ENCODE measurements around the gene WDR37.
"Not testable (repeated sequence)": the region's sequence is repeated elsewhere in the genome, so short reads cannot be mapped to it uniquely, and the experiment has no call there.

Gene WDR37

GRCh38 chr10:1056326-1057105, at the start of gene WDR37:
WDR37 (plus strand) TSS chr10:1056385; CDS start chr10:1072156, 15,771 bp downstream.
- peak in 56 of 58 donors; percentile 26 to 90 (median 80) for DNase-seq

GRCh38 chr10:1006573-1006972, 49.6 kb upstream of the WDR37 start:
- DNase-seq: no peak

GRCh38 chr10:1007583-1007982, 48.6 kb upstream of the WDR37 start:
- no peak for DNase-seq

GRCh38 chr10:1009071-1009494, 47.1 kb upstream of the WDR37 start:
- no peak for DNase-seq

DNA sequence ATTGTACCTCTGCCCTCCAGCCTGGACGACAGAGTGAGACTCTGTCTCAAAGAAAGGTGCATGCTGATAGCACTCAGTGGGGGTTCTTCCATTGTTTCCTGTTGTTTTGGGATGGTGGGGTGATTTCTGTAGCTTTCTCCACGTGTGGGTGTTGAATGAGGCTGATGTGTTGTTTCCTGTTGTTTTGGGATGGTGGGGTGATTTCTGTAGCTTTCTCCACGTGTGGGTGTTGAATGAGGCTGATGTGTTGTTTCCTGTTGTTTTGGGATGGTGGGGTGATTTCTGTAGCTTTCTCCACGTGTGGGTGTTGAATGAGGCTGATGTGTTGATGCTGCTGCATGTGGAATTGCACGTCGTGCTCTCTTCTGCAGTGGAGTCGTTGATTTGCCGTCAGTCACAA, 46.2 kb upstream of the WDR37 start:
- not testable (repeated sequence) for DNase-seq

- DNase-seq: no peak
Measured at GRCh38 chr10:1010703-1011102, 45.5 kb upstream of the WDR37 start.

- DNase-seq: no peak
Measured at GRCh38 chr10:1011696-1012095, 44.5 kb upstream of the WDR37 start.

GRCh38 chr10:1015688-1016087, 40.5 kb upstream of the WDR37 start:
- no peak for DNase-seq

DNA sequence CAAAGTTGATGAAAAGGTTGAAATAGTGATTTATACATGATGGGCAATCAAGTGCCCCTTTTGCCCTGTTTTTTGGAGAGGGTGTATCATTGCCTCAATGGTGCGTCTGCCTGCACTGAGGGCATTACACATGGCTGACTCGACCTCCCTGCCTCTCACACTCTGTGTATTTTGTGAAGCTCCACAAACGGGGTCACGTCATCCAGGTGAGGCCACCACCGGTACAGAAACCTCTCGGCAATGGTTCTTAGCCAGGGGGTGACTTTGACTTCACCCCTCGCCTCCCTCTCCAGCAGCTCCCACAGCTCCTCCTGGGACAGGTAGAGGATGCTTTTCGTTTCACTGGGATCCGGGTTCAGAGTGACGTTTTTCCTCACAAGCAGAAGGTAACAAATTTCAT, 36.8 kb upstream of the WDR37 start:
- no peak for DNase-seq

DNA sequence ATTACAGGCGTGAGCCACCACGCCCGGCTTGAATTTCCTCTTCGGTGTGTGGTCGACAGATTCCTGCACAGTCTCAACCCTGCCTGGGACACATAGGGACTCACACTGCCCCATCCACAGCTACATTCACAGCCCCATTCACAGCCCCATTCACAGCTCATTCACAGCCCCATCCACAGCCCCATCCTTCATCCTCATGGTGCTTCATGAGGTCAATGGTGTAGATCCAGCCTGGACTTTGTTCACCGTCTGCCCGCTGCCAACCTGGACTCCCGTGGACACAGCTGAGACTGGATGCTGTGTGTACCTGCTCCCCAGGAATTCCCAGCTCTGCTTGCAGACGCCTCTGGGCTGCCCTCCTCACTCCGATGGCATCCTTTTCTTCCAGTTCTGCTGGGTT, 35.7 kb upstream of the WDR37 start:
- DNase-seq: no peak

GRCh38 chr10:1020958-1021357, 35.2 kb upstream of the WDR37 start:
- DNase-seq: no peak

GRCh38 chr10:1022413-1022812, 33.8 kb upstream of the WDR37 start:
- DNase-seq: peak in 31 of 58 donors; percentile 7 to 60 (median 26)

- DNase-seq: no peak
Measured at GRCh38 chr10:1024103-1024502, 32.1 kb upstream of the WDR37 start.

- DNase-seq: no peak
Measured at GRCh38 chr10:1025683-1026082, 30.5 kb upstream of the WDR37 start, which contains the start of gene IDI2. IDI2 (minus strand) TSS chr10:1025859; CDS start chr10:1024723, 1,136 bp downstream.

DNA sequence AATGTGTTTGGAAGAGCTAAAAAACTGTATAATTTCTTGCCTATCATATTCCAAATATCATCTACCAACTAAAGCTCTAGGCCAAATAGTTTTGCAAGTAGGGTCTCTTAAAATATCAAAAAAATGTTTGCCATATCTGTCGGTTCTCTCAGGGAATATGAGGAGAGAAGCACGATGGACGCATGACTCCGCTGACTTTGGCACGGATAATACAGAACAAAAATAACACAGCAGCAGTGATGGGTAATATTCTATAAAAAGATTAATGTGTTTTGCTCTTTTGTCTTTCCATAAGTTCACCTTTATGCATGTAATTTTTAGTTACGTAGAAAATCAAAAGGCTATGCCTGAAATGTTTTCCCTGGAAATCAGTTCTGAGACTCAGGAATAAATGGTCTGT, 29.6 kb upstream of the WDR37 start:
- no peak for DNase-seq

DNA sequence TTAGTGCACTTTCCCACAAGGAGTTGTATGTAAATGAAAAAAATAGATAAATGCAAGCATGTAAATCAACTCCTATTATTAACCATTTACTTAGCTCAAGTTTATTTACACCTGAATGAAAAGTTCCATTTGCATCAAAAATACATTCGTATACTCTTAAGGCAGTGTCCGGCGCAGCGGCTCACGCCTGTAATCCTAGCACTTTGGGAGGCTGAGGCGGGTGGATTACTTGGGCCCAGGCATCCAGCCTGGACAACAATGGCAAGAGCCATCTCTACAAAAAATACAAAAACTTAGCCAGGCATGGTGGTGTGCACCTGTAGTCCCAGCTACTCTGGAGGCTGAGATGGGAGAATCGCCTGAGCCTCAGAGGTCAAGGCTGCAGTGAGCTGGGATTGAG, 26.3 kb upstream of the WDR37 start:
- no peak for DNase-seq

DNA sequence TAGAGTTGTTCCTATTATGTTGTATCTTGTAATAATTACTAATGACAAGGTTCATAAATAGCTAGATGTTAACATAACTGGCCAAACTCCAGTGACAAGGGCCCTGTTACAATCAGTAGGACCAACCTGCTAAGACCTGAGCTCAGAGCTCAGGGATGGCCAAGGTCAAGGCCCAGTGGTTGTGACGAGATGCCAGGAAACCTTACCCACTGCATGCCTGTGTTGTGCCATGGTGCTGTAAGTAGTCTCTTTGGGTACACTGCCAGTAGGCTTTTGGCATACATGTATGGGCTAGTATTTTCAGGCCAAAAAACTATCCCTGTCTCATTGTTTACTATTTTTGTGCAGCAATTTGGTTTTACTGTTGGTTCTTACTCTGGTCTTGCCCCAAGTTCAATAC, 22.6 kb upstream of the WDR37 start:
- DNase-seq: no peak

DNA sequence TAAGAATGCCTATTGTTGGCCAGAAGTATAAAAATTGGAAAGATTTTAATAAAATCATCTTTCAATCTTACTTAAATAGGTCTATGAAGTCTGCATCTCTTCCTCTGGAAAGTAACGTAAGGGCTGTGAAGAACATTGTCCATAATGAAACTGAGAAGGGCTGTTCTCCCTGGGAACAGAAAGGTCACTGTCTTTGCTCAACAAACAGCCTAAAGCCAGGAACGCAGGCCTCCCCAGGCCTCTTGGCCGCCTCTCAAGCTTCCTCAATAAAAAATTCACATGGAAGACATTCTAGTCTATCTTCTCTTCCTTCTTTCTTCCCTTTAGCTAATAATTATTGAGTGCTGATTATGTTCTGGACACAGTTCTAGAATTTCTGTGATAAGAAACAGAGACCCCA, 21.4 kb upstream of the WDR37 start:
- DNase-seq: peak in 15 of 58 donors; percentile 6 to 74 (median 35)

DNA sequence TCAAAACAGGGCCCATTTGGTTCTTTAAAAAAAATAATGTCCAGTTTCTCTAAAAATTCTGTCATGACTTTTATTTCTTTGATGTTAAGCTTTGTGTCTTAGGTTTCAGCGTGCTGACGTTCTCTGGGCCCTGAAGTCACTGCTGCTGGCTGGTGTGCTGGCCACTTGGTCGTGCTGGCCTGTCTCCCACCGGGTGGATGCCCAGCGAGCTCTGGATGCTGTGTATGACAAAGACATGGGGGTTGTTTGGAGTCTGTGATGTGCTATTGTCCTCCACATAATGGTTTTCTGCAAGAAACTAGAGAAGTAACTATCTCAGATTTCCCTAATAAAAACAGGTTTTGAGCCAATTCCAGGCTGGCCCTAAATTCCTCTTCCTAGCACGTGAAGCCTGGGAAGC, 21.0 kb upstream of the WDR37 start:
- DNase-seq: peak in 33 of 58 donors; percentile 11 to 76 (median 48)

DNA sequence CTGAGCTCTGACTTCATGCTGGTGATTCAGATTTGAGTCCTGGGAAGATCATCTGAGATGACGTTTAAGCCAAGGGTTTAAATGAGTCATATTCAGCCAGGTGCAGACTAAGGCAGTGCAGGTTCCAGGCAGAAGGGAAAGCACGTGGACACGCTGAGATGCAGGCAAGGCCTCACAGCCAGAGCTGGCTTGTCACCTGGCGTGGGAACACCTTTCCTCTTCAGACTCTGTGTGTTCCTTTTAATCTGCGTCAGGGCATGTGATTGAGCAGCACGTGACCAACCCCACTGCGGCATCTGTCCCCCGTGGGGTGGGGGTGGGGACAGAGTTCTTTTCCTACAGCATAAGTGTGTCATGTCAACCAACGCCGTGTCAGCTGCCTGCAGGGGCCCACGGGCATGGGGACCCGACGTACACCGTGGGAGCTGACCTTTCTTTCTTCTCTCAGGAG, 19.8 kb upstream of the WDR37 start:
- peak in 1 of 58 donors; percentile 39 for DNase-seq

GRCh38 chr10:1037098-1037497, 19.1 kb upstream of the WDR37 start:
- peak in 20 of 58 donors; percentile 12 to 62 (median 40) for DNase-seq

- DNase-seq: peak in 1 of 58 donors; percentile 28
Measured at GRCh38 chr10:1038769-1039168, 17.4 kb upstream of the WDR37 start.

DNA sequence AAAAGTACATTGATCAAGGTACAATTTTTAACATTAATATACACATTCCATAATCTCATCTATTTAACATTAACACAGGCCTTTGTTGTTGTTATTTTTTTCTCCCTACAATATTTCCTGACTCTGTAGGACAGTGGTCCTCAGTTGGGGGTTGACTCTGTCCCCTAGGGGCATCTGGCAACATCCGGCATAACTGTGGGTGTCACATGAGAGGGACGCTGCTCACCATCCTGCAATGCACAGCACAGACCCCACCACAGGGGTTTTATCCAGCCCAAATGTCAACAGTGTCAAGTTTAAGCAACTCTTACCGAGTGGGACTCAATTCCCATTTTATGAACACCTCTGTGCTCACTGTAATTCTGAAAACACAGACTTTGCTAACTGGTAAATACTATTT, 16.1 kb upstream of the WDR37 start:
- no peak for DNase-seq

Data from anterior cingulate cortex (tissue), 58 donors.